ENCODE results near the gene SLC23A2.

Gene SLC23A2

DNA sequence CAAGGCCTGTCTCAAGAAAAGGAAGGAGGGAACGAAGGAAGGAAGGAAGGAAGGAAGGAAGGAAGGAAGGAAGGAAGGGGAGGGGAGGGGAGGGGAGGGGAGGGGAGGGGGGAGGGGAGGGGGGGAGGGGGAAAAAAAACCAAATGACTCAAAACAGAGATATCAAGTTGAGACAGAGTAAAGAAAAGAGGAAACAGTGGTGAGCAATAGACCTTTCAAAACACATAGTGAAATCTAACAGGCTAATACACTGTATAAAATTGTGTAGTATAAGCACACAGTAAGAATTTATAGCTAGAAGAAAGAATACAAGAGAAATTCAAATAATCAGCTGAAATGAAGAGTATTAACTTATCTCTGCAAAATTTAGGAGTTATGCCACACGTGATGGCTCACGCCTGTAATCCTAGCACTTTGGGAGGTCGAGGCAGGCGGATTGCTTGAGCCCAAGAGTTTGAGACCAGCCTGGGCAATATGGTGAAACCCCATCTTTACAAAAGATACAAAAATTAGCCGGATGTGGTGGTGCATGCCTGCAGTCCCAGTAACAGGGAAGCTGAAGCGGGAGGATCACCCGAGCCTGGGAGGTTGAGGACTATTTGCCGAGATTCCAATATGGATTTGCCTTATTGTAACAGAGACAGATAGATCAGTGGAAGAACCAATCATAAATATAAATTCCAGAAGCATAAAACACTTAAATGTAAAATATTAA is 156.4 kb downstream of the SLC23A2 start:
- no peak for DNase-seq (ENCODE audit: low spot score)

DNA sequence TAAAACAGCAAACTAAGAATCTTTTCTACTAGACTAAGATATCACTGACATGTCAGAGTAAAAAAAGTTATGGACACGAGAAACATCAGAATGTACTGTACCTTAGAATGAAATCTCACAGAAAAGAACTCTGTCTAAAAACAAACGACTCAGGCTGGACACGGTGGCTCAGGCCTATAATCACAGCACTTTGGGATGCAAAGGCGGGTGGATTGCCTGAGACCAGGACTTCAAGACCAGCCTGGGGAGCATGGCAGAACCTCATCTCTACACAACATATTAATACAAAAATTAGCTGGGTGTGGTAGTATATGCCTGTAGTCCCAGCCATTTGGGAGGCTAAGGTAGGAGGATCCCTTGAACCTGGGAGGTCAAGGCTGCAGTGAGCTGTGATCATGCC is 157.0 kb downstream of the SLC23A2 start:
- DNase-seq (ENCODE audit: low spot score) = no peak

- DNase-seq (ENCODE audit: low spot score) = no peak
Observed at GRCh38 chr20:4840801-4841200, 160.5 kb downstream of the SLC23A2 start.

- DNase-seq (ENCODE audit: low spot score) = no peak
Observed at GRCh38 chr20:4838526-4838925, 162.8 kb downstream of the SLC23A2 start.

DNA sequence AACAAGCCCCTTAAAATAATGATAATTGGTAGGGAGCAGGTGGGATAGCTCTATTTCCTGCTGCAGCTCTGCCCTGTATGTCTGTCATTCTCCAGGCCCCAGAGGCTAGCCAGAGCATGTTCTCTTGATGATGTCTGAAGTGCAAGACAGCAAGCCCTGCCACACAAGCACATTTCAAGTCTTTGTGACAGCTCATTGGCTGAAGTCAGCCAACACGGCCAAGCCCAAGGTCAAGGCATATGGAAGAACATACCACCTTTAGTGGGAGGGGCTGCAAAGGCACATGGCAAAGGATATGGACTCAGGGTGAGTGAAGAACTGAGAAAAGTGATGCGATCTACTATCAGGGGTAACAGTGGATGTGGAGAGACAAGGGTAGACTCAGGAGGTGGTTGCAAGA is 163.6 kb downstream of the SLC23A2 start:
- DNase-seq (ENCODE audit: low spot score) = no peak

GRCh38 chr20:4836935-4837334 is 164.4 kb downstream of the SLC23A2 start:
- DNase-seq (ENCODE audit: low spot score) = no peak

- no peak for DNase-seq (ENCODE audit: low spot score)
Observed at GRCh38 chr20:4836473-4836872, 164.8 kb downstream of the SLC23A2 start.

- peak; percentile 59 for DNase-seq (ENCODE audit: low spot score)
Observed at GRCh38 chr20:4835244-4836177, 165.8 kb downstream of the SLC23A2 start.

GRCh38 chr20:4833074-4833728 is 168.1 kb downstream of the SLC23A2 start:
- no peak for DNase-seq (ENCODE audit: low spot score)

DNA sequence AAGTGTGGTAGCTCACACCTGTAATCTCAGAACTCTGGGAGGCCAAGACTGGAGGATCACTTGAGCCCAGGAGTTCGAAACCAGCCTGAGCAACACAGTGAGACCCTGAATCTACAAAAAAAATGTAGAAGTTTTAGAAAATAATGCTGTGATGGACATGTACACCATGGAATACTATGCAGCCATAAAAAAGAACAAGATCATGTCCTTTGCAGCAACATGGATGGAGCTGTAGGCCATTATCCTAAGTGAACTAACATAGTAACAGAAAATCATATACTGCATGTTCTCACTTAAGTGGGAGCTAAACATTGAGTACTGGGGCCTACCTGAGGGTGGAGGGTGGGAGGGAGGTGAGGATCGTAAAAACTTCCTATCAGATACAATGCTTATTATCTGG is 168.8 kb downstream of the SLC23A2 start:
- no peak for DNase-seq (ENCODE audit: low spot score)

- no peak for DNase-seq (ENCODE audit: low spot score)
Observed at GRCh38 chr20:4830696-4831095, 170.6 kb downstream of the SLC23A2 start.

- DNase-seq (ENCODE audit: low spot score) = no peak
Observed at GRCh38 chr20:4830259-4830658, 171.1 kb downstream of the SLC23A2 start.

DNA sequence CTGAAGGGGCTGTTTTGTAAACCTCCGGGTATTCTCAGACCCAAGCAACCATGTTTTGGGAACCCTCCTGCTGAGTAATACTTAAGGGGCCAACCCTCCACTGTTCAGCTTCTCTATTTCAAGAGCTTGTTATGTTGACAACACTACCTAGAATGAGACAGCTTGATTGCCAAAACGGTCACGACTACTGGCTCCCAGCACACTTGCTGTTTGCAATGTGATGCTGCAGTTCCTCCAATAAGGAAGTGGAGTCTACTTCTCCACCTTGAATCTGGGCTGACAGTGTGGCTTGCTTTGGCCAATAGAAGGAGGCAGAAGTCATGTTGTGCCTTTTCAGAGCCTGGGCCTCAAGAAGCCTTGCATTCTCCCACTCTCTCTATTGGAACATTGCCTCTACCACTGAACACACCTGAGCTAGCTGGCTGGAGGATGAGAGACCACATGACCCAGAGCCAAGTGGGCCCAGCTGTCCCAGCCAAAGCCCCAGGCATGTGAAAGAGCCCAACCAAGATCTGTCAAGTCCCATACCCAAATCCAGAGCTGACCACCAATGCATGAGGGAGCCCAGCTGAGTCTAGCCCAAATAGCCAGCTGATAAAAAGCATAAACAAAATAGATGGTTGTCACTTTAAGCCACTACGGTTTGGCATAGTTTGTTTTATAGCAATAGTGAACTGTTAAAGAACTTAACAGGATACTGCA is 171.6 kb downstream of the SLC23A2 start:
- no peak for DNase-seq (ENCODE audit: low spot score)

GRCh38 chr20:4828830-4829513 is 172.3 kb downstream of the SLC23A2 start:
- DNase-seq (ENCODE audit: low spot score) = no peak

- no peak for DNase-seq (ENCODE audit: low spot score)
Observed at GRCh38 chr20:4821590-4821989, 179.7 kb downstream of the SLC23A2 start.

DNA sequence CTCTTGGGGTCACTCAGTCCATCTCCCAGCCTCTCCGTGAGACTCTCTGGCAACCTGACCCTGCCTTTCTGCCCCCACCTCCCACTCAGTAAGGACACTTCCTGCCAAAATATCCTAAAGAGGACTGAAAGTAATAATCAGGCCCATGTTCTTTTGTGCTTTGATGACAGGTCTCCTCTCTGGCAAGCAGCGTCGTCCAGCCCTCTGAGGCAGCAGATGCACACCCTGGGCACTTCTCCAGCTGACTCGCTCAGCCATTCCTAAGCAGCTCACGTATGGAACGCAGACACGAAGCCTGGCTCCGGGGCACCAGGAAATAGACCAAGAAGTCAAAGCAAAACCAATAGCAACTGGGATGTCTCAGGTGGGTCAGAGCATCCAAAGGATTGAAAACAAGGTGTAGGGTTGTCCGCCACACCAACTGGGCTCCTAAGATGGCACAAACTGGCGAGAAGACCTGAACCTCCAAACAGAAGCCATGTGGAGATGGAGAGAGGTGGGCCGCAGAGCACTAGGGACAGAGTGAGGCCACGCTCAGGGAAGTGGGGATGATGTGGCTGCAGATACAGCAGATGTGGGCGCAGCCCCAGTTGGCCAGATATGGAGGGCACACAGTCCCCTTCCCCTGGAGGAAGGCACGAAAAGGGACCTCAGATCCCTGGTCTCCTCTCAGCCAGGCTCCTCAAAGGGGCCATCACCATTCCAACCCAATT is 180.3 kb downstream of the SLC23A2 start:
- DNase-seq (ENCODE audit: low spot score) = peak; percentile 90

DNA sequence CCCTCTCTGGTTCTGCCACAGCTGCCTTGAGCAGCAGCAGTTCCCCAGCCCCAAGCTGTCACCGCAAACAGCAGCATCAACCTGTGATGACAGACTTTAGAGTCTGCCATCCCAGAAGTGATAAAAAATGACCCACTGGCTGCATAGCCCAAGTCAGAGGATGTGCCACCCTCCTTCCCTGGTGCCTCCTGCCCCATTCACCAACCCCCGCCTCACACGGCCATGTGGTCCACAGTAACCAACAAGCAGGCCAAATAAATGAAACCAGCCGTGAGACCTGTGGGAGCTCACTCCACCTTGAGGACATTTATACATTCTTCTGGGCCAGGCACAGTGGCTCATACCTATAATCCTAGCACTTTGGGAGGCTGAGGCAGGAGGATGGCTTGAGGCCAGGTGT is 181.4 kb downstream of the SLC23A2 start:
- DNase-seq (ENCODE audit: low spot score) = no peak

- DNase-seq (ENCODE audit: low spot score) = peak; percentile 36
Observed at GRCh38 chr20:4817230-4817671, 184.1 kb downstream of the SLC23A2 start.

- no peak for DNase-seq (ENCODE audit: low spot score)
Observed at GRCh38 chr20:4815628-4816027, 185.7 kb downstream of the SLC23A2 start.

DNA sequence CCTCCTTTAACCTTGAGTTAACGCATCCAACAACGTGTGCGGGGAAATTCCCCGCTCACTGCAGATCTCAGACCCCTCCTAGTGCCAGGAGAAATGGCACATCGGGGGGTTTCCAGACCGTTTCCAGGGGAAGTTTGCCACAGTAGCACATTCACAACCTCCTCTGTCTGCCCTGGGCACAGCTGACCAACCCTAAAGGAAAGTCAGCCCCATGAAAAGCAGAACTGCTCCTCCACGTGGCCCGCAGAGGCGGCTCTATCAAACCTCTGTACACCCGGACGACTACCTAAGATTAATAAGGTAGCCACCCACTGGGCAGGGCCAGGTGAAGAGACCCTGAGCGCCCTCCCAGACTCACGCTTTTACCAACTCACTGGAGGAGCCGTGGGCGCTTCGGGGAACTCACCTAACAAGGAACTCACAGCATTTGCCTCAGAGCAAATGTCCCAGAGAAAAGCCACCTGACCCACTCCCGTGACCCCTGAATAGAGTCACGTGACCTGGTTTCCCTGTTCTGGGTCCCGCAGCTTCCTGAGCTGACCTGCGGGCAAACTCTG is 186.5 kb downstream of the SLC23A2 start:
- DNase-seq (ENCODE audit: low spot score) = no peak

Measured in GM03348 (cell line).